Measurements from ENCODE around the gene PC.
"Not testable (repeated sequence)": the region's sequence is repeated elsewhere in the genome, so short reads cannot be mapped to it uniquely, and the experiment has no call there.

The PC gene

GRCh38 chr11:66978717-66979116 lies 20.5 kb upstream of the PC start:
- DNase-seq (ENCODE audit: low read depth in 2 of 2) = no peak

- no peak for DNase-seq (ENCODE audit: low read depth in 2 of 2)
Observed at GRCh38 chr11:66978229-66978628, 20.0 kb upstream of the PC start.

GRCh38 chr11:66976925-66977324 lies 18.7 kb upstream of the PC start:
- DNase-seq (ENCODE audit: low read depth in 2 of 2) = no peak

- DNase-seq (ENCODE audit: low read depth in 2 of 2) = no peak
Observed at GRCh38 chr11:66976028-66976467, 17.9 kb upstream of the PC start.

GRCh38 chr11:66975405-66976027 lies 17.3 kb upstream of the PC start:
- no peak for DNase-seq (ENCODE audit: low read depth in 2 of 2)

GRCh38 chr11:66974724-66975404 lies 16.7 kb upstream of the PC start, which contains the start of gene C11orf86:
TSS of gene C11orf86 (plus strand) at chr11:66975304. CDS start at chr11:66975363, 59 bp downstream.
- DNase-seq (ENCODE audit: low read depth in 2 of 2) = no peak

GRCh38 chr11:66973956-66974580 lies 15.9 kb upstream of the PC start:
- DNase-seq (ENCODE audit: low read depth in 2 of 2) = no peak

GRCh38 chr11:66971488-66971887 lies 13.3 kb upstream of the PC start:
- no peak for DNase-seq (ENCODE audit: low read depth in 2 of 2)

GRCh38 chr11:66970807-66971442 lies 12.7 kb upstream of the PC start:
- DNase-seq (ENCODE audit: low read depth in 2 of 2) = no peak

- DNase-seq (ENCODE audit: low read depth in 2 of 2) = no peak
Observed at GRCh38 chr11:66970371-66970806, 12.2 kb upstream of the PC start.

GRCh38 chr11:66969584-66970225 lies 11.5 kb upstream of the PC start:
- no peak for DNase-seq (ENCODE audit: low read depth in 2 of 2)

- no peak for DNase-seq (ENCODE audit: low read depth in 2 of 2)
Observed at GRCh38 chr11:66967670-66968425, 9.7 kb upstream of the PC start.

- no peak for DNase-seq (ENCODE audit: low read depth in 2 of 2)
Observed at GRCh38 chr11:66966351-66966750, 8.2 kb upstream of the PC start.

- no peak for DNase-seq (ENCODE audit: low read depth in 2 of 2)
Observed at GRCh38 chr11:66964495-66964894, 6.3 kb upstream of the PC start.

GRCh38 chr11:66962801-66963200 lies 4.6 kb upstream of the PC start:
- DNase-seq (ENCODE audit: low read depth in 2 of 2) = no peak

- no peak for DNase-seq (ENCODE audit: low read depth in 2 of 2)
Observed at GRCh38 chr11:66962247-66962646, 4.1 kb upstream of the PC start.

GRCh38 chr11:66961691-66962213 lies 3.6 kb upstream of the PC start:
- not testable (repeated sequence) for DNase-seq (ENCODE audit: low read depth in 2 of 2)

- DNase-seq (ENCODE audit: low read depth in 2 of 2) = no peak
Observed at GRCh38 chr11:66958956-66959274, 732 bp upstream of the PC start.

- DNase-seq (ENCODE audit: low read depth in 2 of 2) = no peak
Observed at GRCh38 chr11:66957971-66958231, 282 bp downstream of the PC start.

- DNase-seq (ENCODE audit: low read depth in 2 of 2) = no peak
Observed at GRCh38 chr11:66956689-66957290, 1.4 kb downstream of the PC start.
